DND-41 (cell line): Measurements from ENCODE around the gene HIP1.

Source experiments
- ATAC-seq: fragments of 200-7000 bp; cut with Tn5 transposase; 3 replicates; pipeline ENCODE4 v1.9.1; 2021; ENCODE audit warnings: low read depth; ENCODE audit not compliant: insufficient read depth
- DNase-seq: peaks from one replicate; pipeline ENCODE4 v3.0.0-alpha.2; 2020
- H2AFZ ChIP-seq: 2 replicates; pipeline ENCODE4 v1.6.0; 2012; ENCODE audit warnings: low read depth, low read length
- H3K27ac ChIP-seq: 2 replicates; pipeline ENCODE4 v1.5.1; 2012; ENCODE audit warnings: low read length, inconsistent platforms
- H3K27me3 ChIP-seq: fragments of 200-600 bp; sonication (generic); 2 replicates; pipeline ENCODE4 v1.6.0; 2012; ENCODE audit warnings: low read length, mild to moderate bottlenecking, inconsistent platforms; ENCODE audit not compliant: insufficient read depth, poor library complexity
- H3K36me3 ChIP-seq: 2 replicates; pipeline ENCODE4 v1.5.1; 2012; ENCODE audit warnings: low read length, inconsistent platforms; ENCODE audit not compliant: insufficient read depth
- H3K4me1 ChIP-seq: 2 replicates; pipeline ENCODE4 v1.5.1; 2012; ENCODE audit warnings: mild to moderate bottlenecking, low read length; ENCODE audit not compliant: insufficient read depth
- H3K4me2 ChIP-seq: 2 replicates; pipeline ENCODE4 v1.6.0; 2012; ENCODE audit warnings: mild to moderate bottlenecking, moderate library complexity, low read length, inconsistent platforms; ENCODE audit not compliant: insufficient read depth
- H3K4me3 ChIP-seq, 2 experiments: fragments of 200-600 bp in 1 of 2; shearing (Covaris generic) in 1 of 2; 2 replicates each; pipeline ENCODE4 v1.5.1; 2012 to 2016; ENCODE audit warnings: inconsistent platforms in 2 of 2, low read length in 2 of 2, mild to moderate bottlenecking in 2 of 2, low read depth in 1 of 2, moderate library complexity in 1 of 2
- H3K79me2 ChIP-seq: 2 replicates; pipeline ENCODE4 v1.6.0; 2012; ENCODE audit warnings: low read length, inconsistent platforms; ENCODE audit not compliant: insufficient read depth
- H3K9ac ChIP-seq: 2 replicates; pipeline ENCODE4 v1.6.0; 2012; ENCODE audit warnings: low read depth, mild to moderate bottlenecking, inconsistent platforms, low read length, moderate library complexity
- H3K9me3 ChIP-seq: 2 replicates; pipeline ENCODE4 v1.5.1; 2012; ENCODE audit warnings: low read length, moderate library complexity, mild to moderate bottlenecking, inconsistent platforms; ENCODE audit not compliant: insufficient read depth, severe bottlenecking
- H4K20me1 ChIP-seq: 2 replicates; pipeline ENCODE4 v1.6.0; 2012; ENCODE audit warnings: low read length; ENCODE audit not compliant: insufficient read depth
- CTCF ChIP-seq: IDR thresholded peaks from 2 replicates; pipeline ENCODE4 v1.5.1; 2012; ENCODE audit warnings: borderline replicate concordance, low read length, moderate library complexity, mild to moderate bottlenecking; ENCODE audit not compliant: poor library complexity, severe bottlenecking; ENCODE audit errors: extremely low read depth
- EZH2 ChIP-seq: IDR thresholded peaks from 3 replicates; pipeline ENCODE4 v1.6.1; 2012; ENCODE audit warnings: borderline replicate concordance, low read depth, mild to moderate bottlenecking, moderate library complexity, low read length, inconsistent platforms; ENCODE audit not compliant: severe bottlenecking

Gene HIP1

GRCh38 chr7:75732764-75733630 is 5.7 kb downstream of the HIP1 start:
- H3K27ac ChIP-seq, result no peak overlapping the region
- no peak overlapping the region for H3K4me3 ChIP-seq

DNA sequence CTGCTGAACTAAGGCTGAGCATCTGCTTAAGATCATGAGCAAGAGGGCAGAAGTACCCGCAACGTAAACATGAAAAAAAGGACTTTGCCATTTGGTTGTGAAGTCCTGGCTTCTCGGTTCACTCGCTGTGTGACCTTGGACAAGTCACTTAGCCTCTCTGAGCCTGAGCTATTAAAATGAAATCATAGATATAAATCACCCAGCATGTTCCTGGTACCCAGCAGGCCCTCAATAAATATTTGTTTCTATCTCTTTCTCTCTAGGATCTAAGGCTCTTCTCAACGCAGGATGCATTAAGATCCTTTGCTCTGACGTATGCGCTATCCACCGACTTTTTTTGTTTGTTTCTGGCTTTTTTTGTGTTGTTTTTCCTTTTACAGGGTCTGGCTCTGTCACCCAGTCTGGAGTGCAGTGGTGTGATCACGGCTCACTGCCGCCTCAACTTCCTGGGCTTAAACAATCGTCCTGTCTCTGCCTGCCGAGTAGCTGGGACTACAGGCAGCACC is 6.7 kb downstream of the HIP1 start:
- Histone ChIP-seq H3K9me3 (no peaks in the 10 kb centered on the region), H3K27me3 (no peaks in the 10 kb centered on the region), H3K36me3 (no peaks in the 10 kb centered on the region), H2AFZ (no peak overlapping the region), H3K9ac (no peak overlapping the region), H3K4me3 (no peak overlapping the region), H3K79me2 (no peaks in the 10 kb centered on the region), H3K4me1 (peaks cover 6% of the 10 kb centered on the region; the same call in 1 of the 2 replicates), H4K20me1 (no peaks in the 10 kb centered on the region), H3K27ac (no peak overlapping the region), H3K4me2 (no peak overlapping the region)
- DNase-seq (no peak), ATAC-seq (no peak)
- no peak for TF ChIP-seq CTCF
- no peak for TF ChIP-seq EZH2

More at GRCh38 chr7:75732764-75733630, 5.7 kb downstream of the HIP1 start:
- Histone ChIP-seq H2AFZ (no peak overlapping the region), H3K79me2 (no peaks in the 10 kb centered on the region), H3K4me1 (peaks cover 9% of the 10 kb centered on the region), H3K9ac (no peak overlapping the region), H3K27me3 (peaks cover 4% of the 10 kb centered on the region), H3K4me2 (no peak overlapping the region), H3K36me3 (no peaks in the 10 kb centered on the region), H4K20me1 (no peaks in the 10 kb centered on the region), H3K9me3 (no peaks in the 10 kb centered on the region)
- ATAC-seq, result no peak
- no peak for TF ChIP-seq EZH2
- TF ChIP-seq CTCF, result no peak
- no peak for DNase-seq

- TF ChIP-seq EZH2, result no peak
- TF ChIP-seq CTCF, result no peak
- Histone ChIP-seq H3K27ac (no peak overlapping the region), H3K9me3 (no peaks in the 10 kb centered on the region), H3K4me1 (peaks cover 6% of the 10 kb centered on the region; the same call in 1 of the 2 replicates), H3K79me2 (no peaks in the 10 kb centered on the region), H2AFZ (no peak overlapping the region), H3K4me2 (no peak overlapping the region), H4K20me1 (no peaks in the 10 kb centered on the region), H3K27me3 (no peaks in the 10 kb centered on the region), H3K9ac (no peak overlapping the region), H3K36me3 (no peaks in the 10 kb centered on the region), H3K4me3 (no peak overlapping the region)
- DNase-seq, result no peak
- no peak for ATAC-seq
These were observed 8.9 kb downstream of the HIP1 start for GRCh38 chr7:75729851-75730274.
